ENCODE results near the gene LRP6. TPM values are rescaled to one million over a fixed set of nuclear protein-coding genes. Genes with fewer than 3 reads are reported as not detected.

Gene LRP6
- total and polyA plus RNA-seq, 2 of the 8 experiments (the other 6 are each of a cell fraction or from before 2014, with no cell fraction given) = 53.6 to 73.2 TPM

GRCh38 chr12:12207746-12208145, 59.1 kb downstream of the LRP6 start:
- Histone ChIP-seq H2BK120ac (replicated peaks; ENCODE audit: low read depth, low read length) (no peak overlapping the region), H2BK15ac (ENCODE audit: low read length) (no peak overlapping the region), H3K4me1 (replicated peaks in 1 of 4; ENCODE audit: control insufficient read depth in 3 of 4, insufficient read depth in 4 of 4, low read length in 3 of 4) (no peaks in the 10 kb centered on the region), H3K23me2 (ENCODE audit: low read depth, low read length) (no peaks in the 10 kb centered on the region), H3K27me3 (replicated peaks in 1 of 4; ENCODE audit: control insufficient read depth in 3 of 4, extremely low read depth in 1 of 4, insufficient read depth in 3 of 4, low read length in 3 of 4) (no peaks in the 10 kb centered on the region), H3K36me3 (ENCODE audit: control insufficient read depth in 2 of 4, insufficient read depth in 4 of 4, low read length in 3 of 4) (peaks cover 0 to 4% (median 0%) of the 10 kb centered on the region in 4 experiments; a peak in 1 of 8 replicates), H3K4me2 (ENCODE audit: insufficient read depth in 1 of 2, low read depth in 2 of 2, low read length in 2 of 2) (no peak overlapping the region), H3K9ac (replicated peaks in 1 of 4; ENCODE audit: extremely low read depth in 1 of 4, low read depth in 3 of 4, low read length in 3 of 4) (no peak overlapping the region), H3K27ac (ENCODE audit: low read depth, low read length) (no peak overlapping the region), H3K56ac (replicated peaks; ENCODE audit: insufficient read length, low read depth, low read length) (no peak overlapping the region), H3K4me3 (ENCODE audit: extremely low read depth in 1 of 4, insufficient read depth in 2 of 4, low read depth in 3 of 4, low read length in 4 of 4) (no peak overlapping the region), H3K79me1 (ENCODE audit: low read depth, low read length) (peaks cover 11% of the 10 kb centered on the region), H2BK5ac (ENCODE audit: low read depth, low read length) (no peak overlapping the region; the same call in 1 of the 2 replicates), H2AFZ (ENCODE audit: low read length) (no peak overlapping the region), H4K5ac (ENCODE audit: insufficient read length, low read depth, low read length) (no peak overlapping the region), H3K18ac (ENCODE audit: extremely low read depth, low read length) (no peak overlapping the region), H3K23ac (ENCODE audit: insufficient read length) (no peak overlapping the region), H2AK5ac (ENCODE audit: low read depth, low read length) (no peak overlapping the region), H4K20me1 (replicated peaks in 1 of 2; ENCODE audit: control insufficient read depth in 1 of 2, insufficient read depth in 2 of 2, low read length in 2 of 2) (peaks cover 8% of the 10 kb centered on the region in 2 experiments), H2BK12ac (ENCODE audit: low read depth, low read length) (no peak overlapping the region), H3K79me2 (ENCODE audit: control insufficient read depth in 1 of 2, insufficient read depth in 2 of 2, low read length in 2 of 2) (peaks cover 6 to 95% of the 10 kb centered on the region in 2 experiments; a peak in 3 of 4 replicates), H3K14ac (ENCODE audit: insufficient read length) (no peak overlapping the region), H4K91ac (replicated peaks; ENCODE audit: insufficient read length, low read length) (no peak overlapping the region), H3K4ac (replicated peaks; ENCODE audit: insufficient read length, low read depth, low read length) (no peak overlapping the region), H4K8ac (ENCODE audit: extremely low read depth, insufficient read depth, low read length) (no peak overlapping the region), H3K9me3 (ENCODE audit: insufficient read depth in 2 of 2, low read depth in 1 of 2, low read length in 1 of 2) (no peaks in the 10 kb centered on the region), H2BK20ac (ENCODE audit: low read length) (no peak overlapping the region)
- WGBS, 2 experiments (ENCODE audit: extremely low coverage in 1 of 2, insufficient coverage in 1 of 2, insufficient read length in 1 of 2, insufficient replicate concordance in 2 of 2, low coverage in 1 of 2, low lambda C conversion rate in 2 of 2, missing lambda C conversion rate in 1 of 2) = 96% methylated on average over 1 of the region's 1 CpG; no CpG with 5 or more reads in 1 of the 2 experiments
- TF ChIP-seq MAX (IDR thresholded peaks at IDR 0.05) (no peak), CREB1 (IDR thresholded peaks at IDR 0.05) (no peak), PHF8 (conservative IDR thresholded peaks at IDR 0.05; ENCODE audit: low read depth, low read length) (no peak), RBBP5 (IDR thresholded peaks at IDR 0.05; ENCODE audit: borderline replicate concordance, low read depth, low read length) (no peak), CBX8 (IDR thresholded peaks at IDR 0.05; ENCODE audit: borderline replicate concordance, low read depth, low read length) (no peak)
- no peak for FAIRE-seq
- ChIA-PET POLR2A (ENCODE audit: partially characterized antibody) (no interaction called here), CTCF (ENCODE audit: partially characterized antibody) (no interaction called here)
- no peak for DNase-seq (ENCODE audit: low read depth in 1 of 2, low spot score in 2 of 2)

All from H1 (cell line).